GM23338 (cell line): ENCODE measurements around the gene SH3BP5. TPM values are rescaled to one million over a fixed set of nuclear protein-coding genes. Genes with fewer than 3 reads are reported as not detected.

ENCODE experiments used
- ATAC-seq: fragments of 200-7000 bp; cut with Tn5 transposase; 3 replicates; pipeline ENCODE4 v1.9.1; 2020
- DNase-seq: peaks from one replicate; pipeline ENCODE4 v3.0.0-alpha.2; 2015; ENCODE audit warnings: low spot score
- H2AFZ ChIP-seq: fragments of 200-600 bp; sonication (generic); 2 replicates; pipeline ENCODE4 v1.8.0; 2016; ENCODE audit warnings: antibody characterized with exemption, mild to moderate bottlenecking, moderate library complexity
- H3F3A ChIP-seq: fragments of 200-600 bp; sonication (generic); replicated peaks from 2 replicates; pipeline ENCODE4 v1.8.0; 2017; ENCODE audit warnings: antibody characterized with exemption, mixed run types, low read depth
- H3K27ac ChIP-seq: fragments of 200-600 bp; sonication (generic); 2 replicates; pipeline ENCODE4 v1.6.1; 2016; ENCODE audit warnings: low read depth
- H3K27me3 ChIP-seq: fragments of 200-600 bp; sonication (generic); 2 replicates; pipeline ENCODE4 v1.8.0; 2016; ENCODE audit warnings: mild to moderate bottlenecking, mixed run types, moderate library complexity; ENCODE audit not compliant: insufficient read depth
- H3K36me3 ChIP-seq: fragments of 200-600 bp; sonication (generic); 2 replicates; pipeline ENCODE4 v1.8.0; 2016; ENCODE audit warnings: mild to moderate bottlenecking; ENCODE audit not compliant: insufficient read depth
- H3K4me1 ChIP-seq: fragments of 200-600 bp; sonication (generic); 2 replicates; pipeline ENCODE4 v1.8.0; 2016; ENCODE audit warnings: mild to moderate bottlenecking, moderate library complexity; ENCODE audit not compliant: insufficient read depth
- H3K4me2 ChIP-seq: fragments of 200-600 bp; sonication (generic); 2 replicates; pipeline ENCODE4 v1.7.1; 2017; ENCODE audit warnings: mixed run types
- H3K4me3 ChIP-seq: fragments of 200-600 bp; sonication (generic); 2 replicates; pipeline ENCODE4 v1.6.1; 2016; ENCODE audit warnings: mixed run types
- H3K79me2 ChIP-seq: fragments of 200-600 bp; sonication (generic); replicated peaks from 2 replicates; pipeline ENCODE4 v1.8.0; 2017; ENCODE audit warnings: mild to moderate bottlenecking; ENCODE audit not compliant: insufficient read depth
- H3K9me2 ChIP-seq: fragments of 200-600 bp; sonication (generic); 2 replicates; pipeline ENCODE4 v1.8.0; 2017; ENCODE audit not compliant: insufficient read depth
- H4K20me1 ChIP-seq: fragments of 200-600 bp; sonication (generic); replicated peaks from 2 replicates; pipeline ENCODE4 v1.8.0; 2017; ENCODE audit warnings: mild to moderate bottlenecking; ENCODE audit not compliant: insufficient read depth
- H3K27ac Mint-ChIP-seq: 2 replicates; pipeline ENCODE4 v1.8.0; 2020; ENCODE audit warnings: inconsistent platforms, mild to moderate bottlenecking, moderate library complexity, mixed read lengths
- H3K27me3 Mint-ChIP-seq: 3 replicates; pipeline ENCODE4 v1.8.0; 2022; ENCODE audit warnings: low read depth, mild to moderate bottlenecking, moderate library complexity, mixed read lengths, inconsistent platforms; ENCODE audit not compliant: insufficient read depth, poor library complexity
- H3K36me3 Mint-ChIP-seq: 3 replicates; pipeline ENCODE4 v1.8.0; 2021; ENCODE audit warnings: low read depth, mild to moderate bottlenecking, inconsistent platforms, moderate library complexity, mixed read lengths
- H3K4me1 Mint-ChIP-seq: 3 replicates; pipeline ENCODE4 v1.8.0; 2020; ENCODE audit warnings: mild to moderate bottlenecking, inconsistent platforms, mixed read lengths
- H3K4me3 Mint-ChIP-seq: 3 replicates; pipeline ENCODE4 v1.8.0; 2021; ENCODE audit warnings: moderate library complexity, mild to moderate bottlenecking, inconsistent platforms, mixed read lengths
- H3K9me3 Mint-ChIP-seq: 3 replicates; pipeline ENCODE4 v1.8.0; 2020; ENCODE audit warnings: moderate library complexity, mild to moderate bottlenecking, inconsistent platforms, mixed read lengths
- CREB1 ChIP-seq: fragments of 250-450 bp; sonication (Bioruptor Pico); IDR thresholded peaks from 2 replicates; pipeline ENCODE4 v1.5.0; 2020; ENCODE audit warnings: low read depth, mild to moderate bottlenecking, moderate library complexity
- CTCF ChIP-seq, 2 experiments: fragments of 200-600 bp in 1 of 2; sonication (generic) in 1 of 2; conservative IDR thresholded peaks; 2 replicates each; pipeline versions ENCODE4 v1.5.1 to v1.6.1; 2016 to 2017; ENCODE audit warnings: antibody characterized with exemption in 2 of 2, low read depth in 2 of 2, mild to moderate bottlenecking in 2 of 2, moderate library complexity in 1 of 2
- EZH2 ChIP-seq: fragments of 200-600 bp; sonication (generic); IDR thresholded peaks from one replicate; pipeline ENCODE4 v1.8.0; 2017; ENCODE audit warnings: antibody characterized with exemption, mild to moderate bottlenecking, low read depth; ENCODE audit not compliant: unreplicated experiment
- EZH2phosphoT487 ChIP-seq: fragments of 200-600 bp; sonication (generic); IDR thresholded peaks from one replicate; pipeline ENCODE4 v1.8.1; 2018; ENCODE audit warnings: antibody characterized with exemption; ENCODE audit not compliant: unreplicated experiment
- JUNB ChIP-seq: IDR thresholded peaks from one replicate; pipeline ENCODE4 v1.6.1; 2016; ENCODE audit warnings: antibody characterized with exemption; ENCODE audit not compliant: unreplicated experiment
- POLR2AphosphoS5 ChIP-seq: IDR thresholded peaks from 2 replicates; pipeline ENCODE4 v1.6.1; 2016; ENCODE audit warnings: antibody characterized with exemption, low read depth
- REST ChIP-seq: IDR thresholded peaks from one replicate; pipeline ENCODE4 v1.6.1; 2018; ENCODE audit warnings: antibody characterized with exemption; ENCODE audit not compliant: unreplicated experiment
- STAT1 ChIP-seq: IDR thresholded peaks from one replicate; pipeline ENCODE4 v1.6.1; 2016; ENCODE audit warnings: antibody characterized with exemption; ENCODE audit not compliant: unreplicated experiment
- ZNF114 ChIP-seq: fragments of 250-450 bp; sonication (Bioruptor Pico); IDR thresholded peaks from 2 replicates; pipeline ENCODE4 v1.5.0; 2020; ENCODE audit warnings: mild to moderate bottlenecking, moderate library complexity
- ZNF331 ChIP-seq: fragments of 250-450 bp; sonication (Bioruptor Pico); IDR thresholded peaks from 2 replicates; pipeline ENCODE4 v1.5.0; 2020; ENCODE audit warnings: low read depth, mild to moderate bottlenecking, moderate library complexity
- ZNF462 ChIP-seq: fragments of 250-450 bp; sonication (Bioruptor Pico); IDR thresholded peaks from 2 replicates; pipeline ENCODE4 v1.5.0; 2020; ENCODE audit warnings: mild to moderate bottlenecking, moderate library complexity
- polyA plus RNA-seq: library from polyadenylated mRNA; unstranded; fragments of >200 nt; fragmentation: Nextera tagmentation; extraction: Ambion mirVana; gene quantifications from 2 replicates; pipeline ENCODE4 v1.2.1, GENCODE V29; 2016
- total RNA-seq: library from RNA; depleted of rRNA; stranded (reverse); fragments of >200 nt; shearing (Covaris generic); gene quantifications from 2 replicates; pipeline ENCODE4 v1.2.3, GENCODE V29; 2014

SH3BP5 gene
- total and polyA plus RNA-seq, 2 experiments from 2014 or later: 5.8 to 9.1 TPM

GRCh38 chr3:15339786-15340215 lies 7.4 kb upstream of the SH3BP5 start:
- Histone ChIP-seq H3K4me3 (no peak overlapping the region), H3F3A (no peaks in the 10 kb centered on the region), H3K27me3 (no peaks in the 10 kb centered on the region), H2AFZ (no peak overlapping the region), H3K4me2 (no peak overlapping the region), H3K79me2 (no peaks in the 10 kb centered on the region), H3K4me1 (no peaks in the 10 kb centered on the region), H4K20me1 (no peaks in the 10 kb centered on the region), H3K36me3 (no peaks in the 10 kb centered on the region), H3K27ac (no peak overlapping the region), H3K9me2 (no peaks in the 10 kb centered on the region)
- peaks cover 2% of the 10 kb centered on the region for H3K27me3 Mint-ChIP-seq
- no peak overlapping the region for H3K4me3 Mint-ChIP-seq
- TF ChIP-seq JUNB (no peak), EZH2phosphoT487 (no peak), REST (no peak), EZH2 (no peak), CTCF (conservative IDR thresholded peaks at IDR 0.05; ENCODE audit: low read depth in 2 of 2) (no peak), CREB1 (no peak), STAT1 (no peak), POLR2AphosphoS5 (no peak), ZNF331 (CRISPR knock-in tag) (no peak)
- H3K9me3 Mint-ChIP-seq: no peaks in the 10 kb centered on the region
- no peaks in the 10 kb centered on the region for H3K4me1 Mint-ChIP-seq
- ATAC-seq: no peak
- H3K36me3 Mint-ChIP-seq: no peaks in the 10 kb centered on the region
- no peak overlapping the region for H3K27ac Mint-ChIP-seq
- no peak for DNase-seq

- H3K4me2 ChIP-seq: no peak overlapping the region
- H3F3A ChIP-seq: no peaks in the 10 kb centered on the region
- no peaks in the 10 kb centered on the region for H3K4me1 ChIP-seq
- ATAC-seq (no peak), DNase-seq (no peak)
- peaks cover 6% of the 10 kb centered on the region; the same call in 1 of the 2 replicates for H3K27me3 ChIP-seq
- no peaks in the 10 kb centered on the region for H3K36me3 ChIP-seq
- H4K20me1 ChIP-seq: no peaks in the 10 kb centered on the region
- no peaks in the 10 kb centered on the region for H3K79me2 ChIP-seq
- no peak overlapping the region for H3K4me3 Mint-ChIP-seq
- H2AFZ ChIP-seq: no peak overlapping the region; the same call in 1 of the 2 replicates
- H3K27ac ChIP-seq: no peak overlapping the region
- no peak overlapping the region for H3K27ac Mint-ChIP-seq
- H3K9me2 ChIP-seq: no peaks in the 10 kb centered on the region
- H3K9me3 Mint-ChIP-seq: no peaks in the 10 kb centered on the region
- peaks cover 2% of the 10 kb centered on the region for H3K27me3 Mint-ChIP-seq
- H3K4me1 Mint-ChIP-seq: no peaks in the 10 kb centered on the region
- H3K4me3 ChIP-seq: no peak overlapping the region
- no peaks in the 10 kb centered on the region for H3K36me3 Mint-ChIP-seq
- TF ChIP-seq POLR2AphosphoS5: no peak
- TF ChIP-seq EZH2phosphoT487: no peak
- no peak for TF ChIP-seq JUNB
- no peak for TF ChIP-seq ZNF462 (CRISPR knock-in tag)
- no peak for TF ChIP-seq EZH2
- TF ChIP-seq ZNF114 (CRISPR knock-in tag): no peak
Observed at GRCh38 chr3:15339001-15339400, 6.6 kb upstream of the SH3BP5 start.
